HL-60/S4 (cell line): ENCODE results near the gene FABP6.
"Not testable (repeated sequence)": the region's sequence is repeated elsewhere in the genome, so short reads cannot be mapped to it uniquely, and the experiment has no call there.

ENCODE experiments used
- in situ Hi-C: fragments of 300-500 bp; cut with MboI; formaldehyde crosslinking; loops from 2 replicates; pipeline ENCODE4 v1.14.3; 2022; ENCODE audit warnings: low sequenced_read_pairs

Gene FABP6

GRCh38 chr5:160219356-160219755 is 9.9 kb upstream of the FABP6 start:
- in situ Hi-C loops, result no loop called here

DNA sequence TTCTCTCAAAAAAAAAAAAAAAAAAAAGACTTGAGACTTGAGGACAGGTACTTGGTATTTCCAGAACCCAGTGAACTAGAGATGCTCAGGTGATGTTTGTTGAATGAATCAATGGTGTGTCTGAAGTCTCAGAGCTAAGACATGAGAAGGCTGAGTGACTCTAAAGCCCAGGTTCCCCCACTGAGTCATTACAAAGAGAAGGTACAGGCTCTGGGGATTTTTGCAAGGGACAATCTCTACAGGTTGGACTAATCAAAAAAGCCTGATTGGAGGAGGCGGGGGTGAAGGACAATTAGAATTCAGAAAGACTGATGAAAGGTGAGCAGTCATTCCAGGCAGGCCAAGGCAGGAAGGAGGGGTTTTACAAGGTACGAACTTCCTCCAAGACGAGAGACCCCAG is 8.2 kb upstream of the FABP6 start:
- in situ Hi-C loops, result no loop called here

DNA sequence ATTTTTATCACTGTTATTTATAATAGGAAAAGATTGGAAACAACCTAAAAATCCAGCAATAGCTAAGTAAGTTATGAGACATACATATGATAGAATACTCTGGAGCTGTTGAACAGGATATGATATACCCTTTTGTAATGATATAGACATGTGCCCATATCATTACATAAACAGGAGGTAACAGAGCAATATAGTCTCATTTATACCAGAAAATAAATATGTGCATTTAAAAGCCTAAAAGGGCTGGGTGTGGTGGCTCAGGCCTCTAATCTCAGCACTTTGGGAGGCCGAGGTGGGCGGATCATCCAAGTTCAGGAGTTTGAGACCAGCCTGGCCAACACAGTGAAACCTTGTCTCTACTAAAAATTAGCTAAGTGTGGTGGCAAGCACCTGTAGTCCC is 2.3 kb upstream of the FABP6 start:
- in situ Hi-C loops, result no loop called here

- in situ Hi-C loops, result no loop called here
Measured at GRCh38 chr5:160230686-160231527, 1.6 kb downstream of the FABP6 start.

DNA sequence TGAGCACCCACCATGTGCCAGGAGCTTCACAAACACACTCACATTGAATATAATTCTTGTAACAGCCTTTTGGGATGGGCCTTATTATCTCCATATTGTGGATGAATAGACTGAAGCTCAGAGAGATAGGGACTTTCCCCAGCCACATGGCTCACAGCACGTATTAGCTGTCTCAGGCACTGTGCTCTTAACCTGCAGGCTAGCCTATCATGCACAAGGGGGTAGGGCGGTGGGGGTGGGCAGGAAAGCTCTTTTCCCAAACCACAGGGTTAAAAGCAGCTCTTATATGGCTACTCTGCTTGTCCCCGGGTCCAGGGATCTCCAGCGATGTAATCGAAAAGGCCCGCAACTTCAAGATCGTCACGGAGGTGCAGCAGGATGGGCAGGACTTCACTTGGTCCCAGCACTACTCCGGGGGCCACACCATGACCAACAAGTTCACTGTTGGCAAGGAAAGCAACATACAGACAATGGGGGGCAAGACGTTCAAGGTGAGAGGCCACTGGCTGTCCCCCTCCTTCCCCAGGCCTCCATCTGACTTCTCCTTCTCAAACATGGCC is 2.6 kb downstream of the FABP6 start:
- in situ Hi-C loops, result no loop called here

GRCh38 chr5:160233215-160233614 is 3.9 kb downstream of the FABP6 start:
- in situ Hi-C loops, result no loop called here

DNA sequence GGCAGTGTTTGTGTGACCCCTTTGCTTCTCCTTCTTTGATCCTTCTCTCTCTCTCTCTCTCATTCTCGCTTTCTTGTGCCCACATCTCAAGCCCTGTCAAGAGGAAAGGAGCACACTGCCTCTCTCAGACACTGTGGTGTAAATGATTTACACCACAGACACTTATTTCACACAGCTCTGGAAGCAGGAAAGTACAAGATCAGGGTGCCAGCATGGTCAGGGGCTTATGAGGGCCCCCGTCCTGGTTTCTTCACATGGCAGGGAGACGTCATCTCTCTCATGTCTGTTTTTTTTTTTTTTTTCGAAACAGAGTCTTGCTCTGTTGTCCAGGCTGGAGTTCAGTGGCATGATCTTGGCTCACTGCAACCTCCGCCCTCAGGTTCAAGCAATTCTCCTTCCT is 6.4 kb downstream of the FABP6 start:
- in situ Hi-C loops, result no loop called here

- in situ Hi-C loops, result no loop called here
Measured at GRCh38 chr5:160237571-160238093, 8.3 kb downstream of the FABP6 start.

DNA sequence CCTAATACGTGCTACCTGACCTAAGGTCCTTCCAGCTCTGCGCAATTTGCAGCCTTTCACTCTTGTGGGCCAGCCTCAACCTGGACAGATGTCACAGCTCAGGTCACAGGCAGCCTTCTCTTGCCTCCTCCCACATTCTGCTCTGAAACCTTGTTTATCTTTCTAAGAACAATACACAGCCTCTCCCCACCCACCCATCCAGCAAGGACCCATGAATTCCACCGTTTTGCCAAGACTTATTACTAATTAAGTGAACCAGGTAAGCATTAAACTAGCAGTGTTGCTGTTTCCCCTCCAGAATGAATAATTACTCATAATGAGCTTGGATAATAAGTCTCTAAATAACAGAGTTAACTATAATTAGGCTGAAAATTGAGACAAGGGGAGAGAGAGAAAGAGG is 11.0 kb downstream of the FABP6 start:
- in situ Hi-C loops, result no loop called here

DNA sequence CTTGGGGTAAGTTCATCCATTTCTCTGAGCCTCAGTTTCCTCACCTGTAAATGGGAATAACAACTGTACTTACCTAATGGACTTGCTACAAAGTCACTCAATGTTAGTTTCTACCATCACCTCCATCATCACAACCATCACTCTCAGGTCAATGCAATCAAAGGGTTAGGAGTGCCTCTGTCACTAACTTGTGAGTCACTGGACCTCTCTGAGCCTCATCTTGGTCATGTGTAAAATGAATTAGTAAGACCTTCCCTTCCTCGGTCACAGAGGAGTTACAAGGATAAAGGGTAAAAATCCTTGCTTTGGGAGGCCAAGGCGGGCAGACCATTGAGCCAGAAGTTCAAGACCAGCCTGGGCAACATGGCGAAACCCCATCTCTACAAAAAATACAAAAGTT is 12.8 kb downstream of the FABP6 start:
- in situ Hi-C loops, result no loop called here

DNA sequence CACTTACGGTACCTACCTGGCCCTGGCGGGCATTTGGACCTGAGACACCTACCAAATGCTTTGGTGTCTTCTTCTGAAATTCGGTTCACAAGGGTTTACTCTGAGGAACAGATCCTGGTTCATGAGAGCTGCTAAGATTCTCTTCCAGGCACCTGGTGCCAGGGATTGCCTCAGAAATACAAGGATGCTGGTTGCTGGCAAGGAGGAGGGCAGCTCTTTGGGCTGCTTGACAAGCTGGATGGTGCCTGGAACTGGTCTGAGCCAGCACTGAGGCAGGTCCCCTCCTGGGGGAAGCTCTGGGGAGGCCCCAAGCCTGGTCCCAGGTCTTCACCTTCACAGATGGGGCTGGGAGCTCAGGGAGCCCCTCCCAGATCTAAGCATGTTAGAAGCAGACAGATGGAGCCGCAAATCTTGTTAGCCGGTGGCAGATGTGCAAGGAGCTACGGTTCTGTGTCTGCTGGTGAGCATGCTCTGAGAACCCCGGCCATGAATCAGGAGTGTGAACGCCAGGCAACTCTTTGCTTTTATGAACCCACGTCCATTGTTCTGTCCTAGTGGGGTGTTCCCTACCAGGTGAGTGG is 16.3 kb downstream of the FABP6 start:
- in situ Hi-C loops, result no loop called here

DNA sequence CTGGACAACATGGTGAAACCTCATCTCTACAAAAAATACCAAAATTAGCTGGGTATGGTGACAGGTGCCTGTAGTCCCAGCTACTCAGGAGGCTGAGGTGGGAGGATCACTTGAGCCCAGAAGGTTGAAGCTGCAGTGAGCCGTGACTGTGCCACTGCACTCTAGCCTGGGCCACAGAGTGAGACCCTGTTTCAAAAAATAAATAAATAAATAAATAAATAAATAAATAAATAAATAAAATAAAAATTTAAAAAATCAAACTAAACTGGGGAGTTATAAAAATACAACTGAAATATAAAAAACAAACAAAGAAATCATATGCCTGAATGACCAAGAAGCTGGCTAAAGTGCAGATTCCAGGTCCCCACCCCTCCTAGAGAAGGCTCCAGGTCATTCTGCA is 20.3 kb downstream of the FABP6 start:
- in situ Hi-C loops, result not testable (repeated sequence)

GRCh38 chr5:160250226-160250625 is 20.9 kb downstream of the FABP6 start:
- in situ Hi-C loops, result no loop called here

- in situ Hi-C loops, result no loop called here
Measured at GRCh38 chr5:160250826-160251225, 21.5 kb downstream of the FABP6 start.

GRCh38 chr5:160251406-160252155 is 22.3 kb downstream of the FABP6 start:
- in situ Hi-C loops, result no loop called here

DNA sequence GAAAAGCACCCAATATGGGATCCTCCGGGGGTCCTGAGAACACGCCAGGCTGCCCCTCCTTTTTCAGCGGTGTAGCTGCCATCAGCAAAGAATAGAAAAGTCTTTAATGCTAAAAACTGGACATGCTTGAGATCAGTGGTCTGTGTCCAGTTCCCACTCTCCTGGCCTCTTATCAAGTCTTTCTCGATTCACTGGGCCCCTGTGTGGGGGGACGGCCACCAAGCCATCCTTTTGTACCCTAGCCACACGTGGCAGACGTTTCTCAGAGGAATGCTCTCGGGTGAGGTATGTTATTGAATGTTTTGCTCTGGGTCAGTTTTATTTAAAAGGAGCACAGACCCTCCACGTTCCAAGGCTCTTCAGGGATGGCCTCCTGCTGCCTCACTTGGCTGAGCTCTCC is 23.6 kb downstream of the FABP6 start:
- in situ Hi-C loops, result no loop called here

GRCh38 chr5:160253441-160253840 is 24.1 kb downstream of the FABP6 start:
- in situ Hi-C loops, result no loop called here

GRCh38 chr5:160254706-160255105 is 25.4 kb downstream of the FABP6 start:
- in situ Hi-C loops, result no loop called here

DNA sequence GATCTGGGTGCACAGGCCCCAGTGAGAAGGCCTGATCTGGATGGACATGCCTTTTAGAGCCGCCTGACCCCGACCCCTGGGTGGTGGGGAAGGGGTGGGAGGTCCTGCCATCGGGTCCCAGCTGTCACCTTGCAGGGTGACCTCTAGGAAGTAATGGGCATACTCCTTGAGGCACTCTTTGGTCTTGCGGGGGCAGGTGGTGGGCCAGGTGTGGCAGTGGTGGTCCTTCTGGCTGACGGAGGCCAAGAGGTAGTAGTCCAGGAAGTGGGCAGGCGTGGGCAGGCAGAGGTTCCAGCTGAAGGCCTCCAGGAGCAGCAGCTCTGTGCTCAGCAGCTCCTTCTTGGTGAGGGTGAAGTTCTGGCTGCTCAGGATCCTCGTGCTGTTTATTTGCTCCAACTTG is 30.0 kb downstream of the FABP6 start:
- in situ Hi-C loops, result no loop called here

DNA sequence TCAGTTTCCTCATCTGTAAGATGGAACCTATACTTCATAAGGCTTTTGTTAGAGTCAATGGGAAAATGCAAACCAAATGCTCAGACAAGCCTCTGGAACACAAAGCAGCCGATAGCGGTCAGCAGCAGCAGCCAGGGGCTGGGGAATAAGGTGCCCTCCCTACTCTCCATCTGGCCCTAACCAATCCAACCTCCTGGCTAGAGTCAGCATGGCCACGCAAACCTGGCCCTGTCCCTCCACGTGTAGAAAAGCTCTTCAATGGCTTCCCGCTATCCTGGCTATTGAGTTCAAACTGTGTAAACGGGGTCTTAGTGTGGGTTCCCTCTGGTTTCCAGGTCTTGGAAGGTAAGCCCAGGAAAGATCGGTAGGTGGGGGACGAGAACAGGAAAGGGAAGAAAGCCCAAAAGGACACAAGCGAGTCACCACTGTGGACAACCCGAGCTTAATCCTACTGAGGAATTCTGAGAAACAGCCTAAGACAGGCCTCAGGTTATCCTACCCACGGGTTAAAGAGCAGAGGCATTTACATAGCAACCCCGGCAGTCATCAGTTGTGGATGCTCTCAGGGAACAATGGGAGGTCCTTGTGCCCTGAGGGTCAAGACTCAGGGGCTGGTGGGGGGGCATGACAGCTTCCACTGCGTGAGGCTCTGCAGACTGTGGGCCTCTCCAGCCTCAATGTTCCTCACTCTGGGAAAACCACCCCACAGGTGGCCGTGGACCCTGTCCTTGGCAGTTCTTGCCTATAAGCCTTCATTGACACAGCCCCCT is 30.9 kb downstream of the FABP6 start:
- in situ Hi-C loops, result no loop called here
